ENCODE measurements around the gene GPR171. TPM values are rescaled to one million over a fixed set of nuclear protein-coding genes. Genes with fewer than 3 reads are reported as not detected.

GPR171 gene
- total and polyA plus RNA-seq, 2 experiments from 2014 or later: 0.51 TPM; not detected in 1

GRCh38 chr3:151198849-151199248 is 4.2 kb downstream of the GPR171 start:
- no peaks in the 10 kb centered on the region for H4K20me1 ChIP-seq (ENCODE audit: insufficient read depth, poor library complexity, severe bottlenecking)
- no peaks in the 10 kb centered on the region for H3K27me3 ChIP-seq
- DNase-seq (ENCODE audit: low spot score): no peak
- no peaks in the 10 kb centered on the region for H3K9me2 ChIP-seq (replicated peaks; ENCODE audit: insufficient read depth)
- 93% methylated on average over 5 of the region's 5 CpGs for WGBS (ENCODE audit: low lambda C conversion rate, missing lambda C conversion rate)
- no peaks in the 10 kb centered on the region for H3K9me3 ChIP-seq (ENCODE audit: low read depth)
- no peaks in the 10 kb centered on the region for H3K36me3 ChIP-seq (replicated peaks; ENCODE audit: insufficient read depth, low read depth)
- H3K79me2 ChIP-seq: no peaks in the 10 kb centered on the region
- no peak overlapping the region for H2AFZ ChIP-seq
- peaks cover 17% of the 10 kb centered on the region for H3K4me1 ChIP-seq (ENCODE audit: insufficient read depth)
- TF ChIP-seq CTCF (IDR thresholded peaks at IDR 0.05; ENCODE audit: poor library complexity) (no peak), EZH2phosphoT487 (IDR thresholded peaks at IDR 0.05; ENCODE audit: low read depth, severe bottlenecking, unreplicated experiment) (no peak), EZH2 (IDR thresholded peaks at IDR 0.05; ENCODE audit: borderline replicate concordance) (no peak)
- peak overlapping the region; percentile 4 for H3K4me2 ChIP-seq
- H3K27ac ChIP-seq: peak overlapping the region; percentile 29
- no peak overlapping the region for H3K4me3 ChIP-seq

DNA sequence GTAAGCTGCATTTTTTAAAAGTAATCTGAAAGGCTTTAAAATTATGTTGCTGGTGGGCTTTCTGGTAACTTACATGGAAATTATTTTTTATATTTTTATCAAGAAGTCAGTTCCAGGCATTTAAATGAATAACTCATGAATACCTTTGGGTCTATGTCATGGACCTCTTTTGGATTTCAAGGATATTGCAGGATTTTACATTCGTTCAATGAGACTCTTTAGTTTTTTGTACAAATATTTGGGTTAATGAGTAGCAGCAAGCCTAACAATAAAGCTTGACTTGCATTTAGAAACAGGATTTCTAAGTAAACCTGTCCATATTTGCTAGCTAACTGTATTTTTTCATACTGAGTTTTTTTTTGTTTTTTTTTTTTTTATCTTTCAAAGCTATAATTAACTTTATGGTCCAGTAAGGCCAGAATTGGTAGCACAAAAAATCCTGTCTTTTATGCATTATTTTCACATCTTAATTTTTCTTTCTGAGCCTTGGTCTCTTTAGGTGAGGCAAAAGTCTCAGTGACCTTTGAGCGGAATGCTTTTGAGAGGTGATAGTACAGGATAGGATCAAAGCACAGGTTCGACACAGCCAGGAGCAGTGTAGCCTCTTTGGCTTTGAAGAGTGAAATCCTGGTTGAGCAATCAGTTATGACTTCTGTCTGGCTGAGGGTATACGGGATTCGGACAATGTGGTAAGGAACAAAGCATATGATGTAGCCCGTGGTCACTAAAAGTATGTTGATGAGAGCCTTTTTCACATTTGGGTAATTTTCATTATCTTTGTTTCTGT is 4.8 kb downstream of the GPR171 start:
- Histone ChIP-seq H3K9me2 (replicated peaks; ENCODE audit: insufficient read depth) (no peaks in the 10 kb centered on the region), H3K4me2 (peak overlapping the region; percentile 4), H3K27ac (peak overlapping the region; percentile 31), H3K4me1 (ENCODE audit: insufficient read depth) (peaks cover 17% of the 10 kb centered on the region), H2AFZ (no peak overlapping the region), H4K20me1 (ENCODE audit: insufficient read depth, poor library complexity, severe bottlenecking) (no peaks in the 10 kb centered on the region), H3K79me2 (no peaks in the 10 kb centered on the region), H3K9me3 (ENCODE audit: low read depth) (no peaks in the 10 kb centered on the region), H3K36me3 (replicated peaks; ENCODE audit: insufficient read depth, low read depth) (no peaks in the 10 kb centered on the region), H3K27me3 (no peaks in the 10 kb centered on the region), H3K4me3 (no peak overlapping the region)
- 45% methylated on average over 6 of the region's 6 CpGs for WGBS (ENCODE audit: low lambda C conversion rate, missing lambda C conversion rate)
- peak; percentile 39 for DNase-seq (ENCODE audit: low spot score)
- TF ChIP-seq EZH2phosphoT487 (IDR thresholded peaks at IDR 0.05; ENCODE audit: low read depth, severe bottlenecking, unreplicated experiment): no peak
- no peak for TF ChIP-seq EZH2 (IDR thresholded peaks at IDR 0.05; ENCODE audit: borderline replicate concordance)
- TF ChIP-seq CTCF (IDR thresholded peaks at IDR 0.05; ENCODE audit: poor library complexity): no peak

- H3K4me2 ChIP-seq: no peak overlapping the region
- no peaks in the 10 kb centered on the region for H3K9me3 ChIP-seq (ENCODE audit: low read depth)
- TF ChIP-seq EZH2phosphoT487 (IDR thresholded peaks at IDR 0.05; ENCODE audit: low read depth, severe bottlenecking, unreplicated experiment) (no peak), EZH2 (IDR thresholded peaks at IDR 0.05; ENCODE audit: borderline replicate concordance) (no peak), CTCF (IDR thresholded peaks at IDR 0.05; ENCODE audit: poor library complexity) (no peak)
- no peak for DNase-seq (ENCODE audit: low spot score)
- no peaks in the 10 kb centered on the region for H3K79me2 ChIP-seq
- no peaks in the 10 kb centered on the region for H3K27me3 ChIP-seq
- no peaks in the 10 kb centered on the region for H4K20me1 ChIP-seq (ENCODE audit: insufficient read depth, poor library complexity, severe bottlenecking)
- H3K4me1 ChIP-seq (ENCODE audit: insufficient read depth): peaks cover 17% of the 10 kb centered on the region
- H3K36me3 ChIP-seq (replicated peaks; ENCODE audit: insufficient read depth, low read depth): no peaks in the 10 kb centered on the region
- peak overlapping the region; percentile 31 for H3K27ac ChIP-seq
- H3K9me2 ChIP-seq (replicated peaks; ENCODE audit: insufficient read depth): no peaks in the 10 kb centered on the region
- no peak overlapping the region for H3K4me3 ChIP-seq
- WGBS (ENCODE audit: low lambda C conversion rate, missing lambda C conversion rate): 86% methylated on average over 8 of the region's 8 CpGs
- H2AFZ ChIP-seq: no peak overlapping the region
Measured at GRCh38 chr3:151197228-151197627, 5.8 kb downstream of the GPR171 start.
